SH-SY5Y (cell line): ENCODE results near the gene CR2.

ENCODE experiments used
- GATA2 ChIP-seq: IDR thresholded peaks from 2 replicates; pipeline ENCODE4 v1.6.1; 2011; ENCODE audit warnings: mild to moderate bottlenecking, low read depth, low read length
- GATA3 ChIP-seq: IDR thresholded peaks from 2 replicates; pipeline ENCODE4 v1.6.1; 2011; ENCODE audit warnings: low read depth, mild to moderate bottlenecking, low read length, moderate library complexity

GRCh38 chr1:207470927-207471326 is 16.8 kb downstream of the CR2 start:
- no peak for TF ChIP-seq GATA2
- TF ChIP-seq GATA3, result no peak
